SU-DHL-6 (cell line): ENCODE results near the gene TTR.

Experiments used
- H2AFZ ChIP-seq: fragments of 200-600 bp; sonication (generic); 2 replicates; pipeline ENCODE4 v1.6.1; 2014; ENCODE audit warnings: low read depth, mild to moderate bottlenecking, moderate library complexity, mixed read lengths, antibody characterized with exemption, low read length; ENCODE audit not compliant: severe bottlenecking
- H3F3A ChIP-seq: fragments of 200-600 bp; shearing (Covaris generic); 2 replicates; pipeline ENCODE4 v1.6.0; 2016; ENCODE audit warnings: antibody characterized with exemption, mild to moderate bottlenecking; ENCODE audit not compliant: insufficient read depth
- H3K27ac ChIP-seq: fragments of 200-600 bp; sonication (generic); 2 replicates; pipeline ENCODE4 v1.5.1; 2016; ENCODE audit warnings: low read depth, mild to moderate bottlenecking, low read length, moderate library complexity, mixed read lengths
- H3K27me3 ChIP-seq: fragments of 200-600 bp; sonication (generic), shearing (Covaris generic); 2 replicates; pipeline ENCODE4 v1.6.0; 2014; ENCODE audit warnings: mild to moderate bottlenecking, low read length
- H3K36me3 ChIP-seq: fragments of 200-600 bp; sonication (generic); 2 replicates; pipeline ENCODE4 v1.6.1; 2014; ENCODE audit warnings: mild to moderate bottlenecking, low read length, mixed read lengths
- H3K4me2 ChIP-seq: fragments of 300-600, 200-600 bp; shearing (Covaris generic), sonication (generic); 2 replicates; pipeline ENCODE4 v1.6.0; 2014; ENCODE audit warnings: low read length, low read depth, mild to moderate bottlenecking; ENCODE audit not compliant: poor library complexity, severe bottlenecking
- H3K4me3 ChIP-seq: fragments of 200-600 bp; sonication (generic); 2 replicates; pipeline ENCODE4 v1.5.1; 2014; ENCODE audit warnings: antibody characterized with exemption, low read length, mild to moderate bottlenecking, mixed read lengths; ENCODE audit not compliant: insufficient read depth, poor library complexity, severe bottlenecking
- H3K79me2 ChIP-seq: fragments of 200-600 bp; sonication (generic); 2 replicates; pipeline ENCODE4 v1.6.1; 2014; ENCODE audit warnings: mild to moderate bottlenecking, low read length, moderate library complexity; ENCODE audit not compliant: insufficient read depth
- H3K9ac ChIP-seq: fragments of 200-600 bp; sonication (generic); 2 replicates; pipeline ENCODE4 v1.7.0; 2014; ENCODE audit warnings: mild to moderate bottlenecking, low read length
- H3K9me2 ChIP-seq: fragments of 200-600 bp; sonication (generic); replicated peaks from 2 replicates; pipeline ENCODE4 v1.6.1; 2014; ENCODE audit warnings: low read length; ENCODE audit not compliant: insufficient read depth
- H3K9me3 ChIP-seq: fragments of 200-600 bp; sonication (generic); 2 replicates; pipeline ENCODE4 v1.6.1; 2014; ENCODE audit warnings: low read length, mixed read lengths; ENCODE audit not compliant: insufficient read depth
- H4K20me1 ChIP-seq: fragments of 200-600 bp; sonication (generic); 2 replicates; pipeline ENCODE4 v1.6.1; 2014; ENCODE audit warnings: low read depth, mild to moderate bottlenecking, antibody characterized with exemption, low read length, moderate library complexity, mixed read lengths
- CTCF ChIP-seq: fragments of 200-600 bp; sonication (generic); IDR thresholded peaks from one replicate; pipeline ENCODE4 v1.5.1; 2017; ENCODE audit warnings: antibody characterized with exemption, mild to moderate bottlenecking, low read length, moderate library complexity; ENCODE audit not compliant: insufficient read depth, poor library complexity, severe bottlenecking
- EZH2phosphoT487 ChIP-seq: fragments of 200-600 bp; sonication (generic), shearing (Covaris generic); conservative IDR thresholded peaks from 2 replicates; pipeline ENCODE4 v1.6.1; 2018; ENCODE audit warnings: mild to moderate bottlenecking, antibody characterized with exemption, low read length, moderate library complexity, mixed read lengths

Gene TTR

DNA sequence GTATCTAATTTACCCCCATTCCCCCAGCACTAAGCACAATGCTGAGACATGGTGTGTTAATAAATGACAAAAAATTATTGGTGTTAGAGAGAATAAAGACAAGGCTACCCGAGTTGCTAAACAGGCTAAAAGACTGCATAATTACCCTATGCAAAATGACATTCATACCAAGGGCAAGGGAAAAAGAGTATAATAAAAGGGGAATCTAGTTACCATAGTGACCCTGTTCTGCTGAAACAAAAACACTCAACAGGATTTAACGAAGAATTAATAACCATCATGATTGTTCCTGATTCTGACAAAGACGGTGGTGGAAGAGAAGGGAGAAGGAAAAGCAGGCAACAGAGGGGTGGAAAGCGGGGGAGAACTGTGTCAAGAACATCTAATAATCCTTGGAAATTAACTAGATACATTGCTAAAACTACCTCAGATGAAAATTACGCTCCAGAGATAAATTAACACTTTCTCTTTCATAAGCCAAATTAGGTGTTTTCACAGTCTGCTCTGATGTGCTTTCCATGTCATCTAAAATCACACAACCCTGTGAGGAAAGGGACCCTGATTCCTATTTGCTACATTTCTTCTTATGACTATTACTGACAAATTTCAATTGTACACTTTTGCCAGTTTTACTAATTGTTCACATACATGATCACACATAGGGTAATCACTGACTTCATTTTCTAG lies 25.5 kb downstream of the TTR start:
- no peak overlapping the region for H3K9ac ChIP-seq
- TF ChIP-seq EZH2phosphoT487 = no peak
- TF ChIP-seq CTCF = no peak
- H3F3A ChIP-seq = no peaks in the 10 kb centered on the region
- no peaks in the 10 kb centered on the region for H3K79me2 ChIP-seq
- no peaks in the 10 kb centered on the region for H3K9me2 ChIP-seq
- H3K4me3 ChIP-seq = no peak overlapping the region
- H3K27me3 ChIP-seq = no peaks in the 10 kb centered on the region
- no peaks in the 10 kb centered on the region for H4K20me1 ChIP-seq
- H3K27ac ChIP-seq = no peak overlapping the region
- no peak overlapping the region for H3K4me2 ChIP-seq
- H2AFZ ChIP-seq = no peak overlapping the region
- H3K9me3 ChIP-seq = no peaks in the 10 kb centered on the region
- no peaks in the 10 kb centered on the region for H3K36me3 ChIP-seq

DNA sequence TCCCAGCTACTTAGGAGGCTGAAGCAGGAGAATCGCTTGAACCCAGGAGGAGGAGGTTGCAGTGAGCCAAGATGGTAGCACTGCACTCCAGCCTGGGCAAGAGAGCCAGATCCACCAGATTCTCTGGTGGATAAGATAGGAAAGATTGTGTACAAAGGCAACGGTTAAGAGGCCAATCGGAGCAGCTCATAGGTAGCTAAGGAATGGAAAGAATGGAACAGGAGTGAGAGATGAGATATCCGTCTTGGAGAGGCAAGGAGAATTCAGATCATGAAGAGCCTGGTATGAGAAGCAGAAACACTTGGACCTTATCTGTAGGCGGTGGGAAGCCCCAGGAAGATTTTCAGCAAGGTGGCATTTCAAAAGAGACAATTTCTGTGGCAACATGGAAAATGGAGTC lies 27.1 kb downstream of the TTR start:
- Histone ChIP-seq H3K4me2 (no peak overlapping the region), H3K79me2 (no peaks in the 10 kb centered on the region), H3K9ac (no peak overlapping the region), H3K9me3 (no peaks in the 10 kb centered on the region), H3F3A (no peaks in the 10 kb centered on the region), H3K36me3 (no peaks in the 10 kb centered on the region), H4K20me1 (no peaks in the 10 kb centered on the region), H2AFZ (no peak overlapping the region), H3K4me3 (no peak overlapping the region), H3K9me2 (no peaks in the 10 kb centered on the region), H3K27ac (no peak overlapping the region), H3K27me3 (no peaks in the 10 kb centered on the region)
- TF ChIP-seq EZH2phosphoT487 = no peak
- TF ChIP-seq CTCF = no peak

GRCh38 chr18:31619291-31619690 lies 27.6 kb downstream of the TTR start:
- H3K9ac ChIP-seq = no peak overlapping the region
- H3K27ac ChIP-seq = no peak overlapping the region
- no peak overlapping the region for H2AFZ ChIP-seq
- H3K79me2 ChIP-seq = no peaks in the 10 kb centered on the region
- no peaks in the 10 kb centered on the region for H3F3A ChIP-seq
- no peaks in the 10 kb centered on the region for H4K20me1 ChIP-seq
- H3K4me2 ChIP-seq = no peak overlapping the region
- H3K9me2 ChIP-seq = no peaks in the 10 kb centered on the region
- H3K4me3 ChIP-seq = no peak overlapping the region
- H3K36me3 ChIP-seq = no peaks in the 10 kb centered on the region
- TF ChIP-seq EZH2phosphoT487 = no peak
- TF ChIP-seq CTCF = no peak
- no peaks in the 10 kb centered on the region for H3K9me3 ChIP-seq
- no peaks in the 10 kb centered on the region for H3K27me3 ChIP-seq
